GM19043 (cell line): ENCODE measurements around the gene MBTPS1.
"Not testable (repeated sequence)": the region's sequence is repeated elsewhere in the genome, so short reads cannot be mapped to it uniquely, and the experiment has no call there.

Experiments used
- ATAC-seq: cut with Tn5 transposase; IDR thresholded peaks from one replicate; pipeline ENCODE4 v1.9.1; 2021; ENCODE audit warnings: low read depth; ENCODE audit not compliant: unreplicated experiment

MBTPS1 gene

DNA sequence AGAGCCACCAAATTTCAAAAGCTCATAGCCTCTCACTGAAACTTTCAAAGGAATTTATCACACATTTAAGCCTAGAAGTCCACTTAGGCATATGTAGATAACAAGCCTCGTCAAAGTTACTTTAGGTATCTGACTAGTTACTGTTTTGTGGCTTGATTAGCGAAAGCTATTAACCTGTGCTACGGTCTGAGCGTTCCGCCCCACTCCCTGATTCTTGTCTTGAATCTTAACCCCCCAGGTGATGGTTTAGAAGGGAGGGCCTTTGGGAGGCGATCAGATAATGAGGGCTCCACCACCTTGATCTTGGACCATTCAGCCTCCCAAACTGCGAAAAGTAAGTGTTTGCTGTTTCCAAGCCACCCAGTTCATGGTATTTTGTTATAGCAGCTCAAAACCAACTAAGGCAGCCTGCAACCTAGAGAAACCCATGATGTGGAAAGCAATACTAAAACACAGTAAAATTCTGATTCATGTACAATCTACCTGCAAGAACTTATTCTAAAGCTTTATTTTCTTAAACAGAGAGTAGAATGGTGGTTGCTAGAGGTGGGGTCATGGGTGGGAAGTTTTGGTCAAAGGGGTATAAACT is 21.1 kb upstream of the MBTPS1 start:
- ATAC-seq: no peak

DNA sequence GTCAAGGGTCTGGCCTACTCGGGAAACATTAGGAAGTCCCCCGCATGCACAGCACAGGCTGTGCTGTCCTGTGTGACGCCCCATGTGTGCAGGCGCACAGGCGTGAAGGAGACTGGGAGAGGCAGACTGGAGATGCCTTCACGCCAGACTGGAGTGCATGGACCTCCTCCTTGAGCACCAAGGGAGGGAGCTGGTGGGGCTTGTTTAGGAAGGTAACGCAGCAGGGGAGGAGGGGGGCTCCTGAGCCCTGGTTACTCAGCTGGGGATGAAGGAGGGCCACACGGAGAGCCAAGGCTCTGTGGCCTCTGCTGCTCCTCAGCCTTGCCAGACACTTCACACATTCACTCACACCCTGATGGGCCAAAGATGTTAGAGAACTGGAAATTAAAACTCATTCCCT is 20.5 kb upstream of the MBTPS1 start:
- ATAC-seq: no peak

DNA sequence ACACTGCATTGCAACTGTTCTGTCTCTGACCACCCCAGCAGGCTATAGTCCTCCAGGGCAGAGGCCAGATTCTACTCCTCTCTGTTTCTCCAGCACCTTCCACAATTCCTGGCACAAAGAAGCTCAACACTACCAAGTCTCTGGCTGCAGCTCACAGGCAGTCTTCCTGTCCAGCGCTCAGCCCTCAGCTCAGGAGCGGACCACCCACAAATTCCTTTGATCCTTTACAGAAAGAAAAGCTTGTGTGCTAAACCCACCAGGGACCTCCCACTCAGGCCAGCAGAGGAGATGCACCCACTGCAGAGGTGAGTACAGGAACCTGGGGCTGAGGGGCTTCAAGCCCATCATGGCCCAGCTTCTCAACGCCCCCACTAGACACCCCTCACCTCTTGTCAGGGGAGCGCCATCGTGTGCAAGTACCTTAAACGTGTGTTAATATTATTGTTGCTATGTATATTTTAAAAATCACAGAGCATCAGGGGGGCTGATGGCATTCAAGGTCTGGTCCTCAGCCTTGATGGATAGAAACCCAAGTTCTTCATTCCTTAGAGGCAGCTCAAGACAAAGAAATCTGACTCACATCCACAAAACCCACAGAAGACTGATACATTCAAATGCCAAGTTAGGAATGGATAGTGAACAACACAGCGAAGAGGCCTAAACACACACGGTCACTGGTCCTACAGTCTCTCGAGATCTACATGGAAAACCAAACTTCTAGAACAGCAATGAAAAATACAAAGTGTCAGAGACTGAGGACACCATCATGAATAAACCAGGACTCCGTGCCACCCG is 19.8 kb upstream of the MBTPS1 start:
- ATAC-seq: no peak

DNA sequence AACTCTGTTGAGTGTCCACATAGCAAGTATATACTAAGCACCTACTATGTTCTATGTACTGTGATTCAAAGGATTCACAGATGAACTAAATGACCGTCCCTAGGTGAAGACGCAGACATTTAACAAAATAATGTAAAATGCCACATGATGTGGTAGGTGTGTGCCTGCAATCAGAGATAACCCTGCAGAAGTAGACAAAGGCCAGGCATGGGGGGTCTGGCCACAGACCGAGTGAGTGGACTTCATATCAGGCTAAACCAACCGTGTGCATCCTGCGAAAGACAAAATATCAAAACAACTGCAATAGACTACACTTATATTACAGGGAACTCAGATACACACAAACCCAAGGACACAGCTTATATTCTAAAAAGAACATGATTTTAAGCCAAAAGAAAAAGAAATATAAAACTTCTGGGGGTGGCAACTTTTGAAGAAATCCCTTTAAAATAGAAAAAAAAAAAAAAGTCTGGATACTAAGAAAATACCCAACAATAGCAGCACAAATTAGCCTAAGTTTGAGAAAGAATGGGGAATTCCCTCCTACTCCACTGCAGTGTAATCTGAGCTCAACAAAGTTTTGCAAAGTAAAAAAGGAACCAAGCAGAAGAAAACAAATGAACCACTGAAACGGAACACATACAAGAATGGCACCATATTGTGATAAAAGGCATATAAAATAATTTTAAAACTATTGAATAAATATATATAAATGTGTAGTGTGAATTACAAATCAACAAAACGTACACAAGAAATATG is 16.0 kb upstream of the MBTPS1 start:
- ATAC-seq: no peak

DNA sequence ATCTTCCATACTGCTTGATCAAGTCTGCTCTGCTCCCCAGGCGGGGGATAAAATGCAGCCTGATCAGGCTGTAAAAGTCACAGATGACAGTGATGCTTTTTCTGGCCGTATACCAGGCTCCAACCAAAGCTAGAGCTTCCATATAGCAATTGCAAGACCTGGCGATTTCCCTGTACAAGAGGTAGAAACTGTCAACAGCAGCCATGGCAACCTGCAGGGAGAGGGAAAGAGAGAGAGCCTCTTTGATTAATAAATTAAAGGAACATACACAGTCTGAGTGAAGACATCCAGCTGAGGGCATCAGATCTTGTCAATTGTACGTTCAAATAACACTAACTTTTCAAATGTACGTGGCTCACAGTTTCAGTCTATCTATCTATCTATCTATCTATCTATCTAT is 14.4 kb upstream of the MBTPS1 start:
- no peak for ATAC-seq

DNA sequence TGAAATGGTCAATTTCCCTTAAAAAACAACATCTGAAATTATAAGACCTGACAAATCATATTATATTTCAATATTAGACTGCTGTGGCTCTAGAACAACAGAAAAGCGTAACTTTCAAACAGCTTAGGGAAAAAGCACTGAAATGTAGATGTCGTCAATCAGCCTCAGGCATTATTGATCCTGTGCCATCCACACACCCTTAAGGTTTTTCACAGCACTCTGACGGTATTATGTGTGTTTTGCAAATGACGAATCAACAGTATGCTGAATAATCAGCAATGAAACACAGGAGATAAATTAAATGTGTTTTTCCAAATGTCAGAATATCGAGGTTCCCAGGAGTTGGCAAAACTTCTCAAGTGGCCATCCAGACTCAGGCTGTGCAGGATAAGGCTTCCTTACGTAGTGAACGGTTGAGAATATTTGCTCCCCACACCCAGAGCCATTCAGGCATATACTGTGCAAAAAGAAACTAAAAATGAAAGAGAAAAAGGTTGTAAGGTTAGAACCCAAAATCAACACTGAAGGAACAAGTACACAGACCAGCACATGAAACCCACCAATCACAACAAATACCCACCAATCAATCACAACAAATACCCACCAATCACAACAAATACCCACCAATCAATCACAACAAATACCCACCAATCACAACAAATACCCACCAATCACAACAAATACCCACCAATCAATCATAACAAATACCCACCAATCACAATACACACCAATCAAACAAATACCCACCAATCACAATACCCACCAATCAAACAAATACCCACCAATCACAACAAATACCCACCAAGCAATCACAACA is 7.7 kb upstream of the MBTPS1 start:
- ATAC-seq: no peak

DNA sequence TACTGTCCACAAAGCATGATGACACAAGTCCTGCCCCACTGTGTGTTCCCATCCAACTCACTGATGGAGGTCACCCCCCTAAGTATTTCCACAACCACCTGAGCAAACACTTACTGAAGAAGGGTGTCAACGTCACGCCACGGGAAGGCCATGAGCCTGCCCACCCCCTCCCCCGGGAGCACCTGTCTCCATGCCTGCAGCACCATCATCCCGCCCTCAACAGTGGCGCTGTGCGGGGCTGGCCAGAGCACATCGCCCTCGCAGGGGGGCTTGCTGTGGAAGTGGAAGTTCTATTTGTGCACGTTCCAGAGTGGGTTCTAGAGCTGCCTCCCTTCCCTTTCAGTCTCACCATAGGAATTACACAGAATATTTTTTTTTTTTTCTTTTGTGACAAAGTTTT is 4.3 kb upstream of the MBTPS1 start:
- no peak for ATAC-seq

DNA sequence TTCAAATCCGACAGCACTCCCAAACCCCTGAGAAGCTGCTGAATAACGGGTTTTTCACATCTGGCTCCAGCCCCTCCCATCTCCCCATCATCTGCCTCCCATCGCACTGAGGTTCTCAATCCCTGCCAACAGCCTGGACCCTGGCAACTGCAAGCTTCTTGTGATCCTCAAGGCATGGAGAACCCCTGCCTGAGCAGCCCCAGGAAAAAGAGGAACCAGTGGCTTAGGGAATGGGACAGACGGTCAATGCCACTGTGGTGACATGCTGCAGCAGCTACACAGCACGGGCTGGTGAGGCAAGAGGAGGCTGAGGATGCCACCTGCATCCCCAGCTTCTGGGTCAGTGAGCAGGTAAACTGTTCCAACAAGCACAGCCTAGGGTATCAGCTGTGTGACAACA is 3.3 kb upstream of the MBTPS1 start:
- ATAC-seq: no peak

DNA sequence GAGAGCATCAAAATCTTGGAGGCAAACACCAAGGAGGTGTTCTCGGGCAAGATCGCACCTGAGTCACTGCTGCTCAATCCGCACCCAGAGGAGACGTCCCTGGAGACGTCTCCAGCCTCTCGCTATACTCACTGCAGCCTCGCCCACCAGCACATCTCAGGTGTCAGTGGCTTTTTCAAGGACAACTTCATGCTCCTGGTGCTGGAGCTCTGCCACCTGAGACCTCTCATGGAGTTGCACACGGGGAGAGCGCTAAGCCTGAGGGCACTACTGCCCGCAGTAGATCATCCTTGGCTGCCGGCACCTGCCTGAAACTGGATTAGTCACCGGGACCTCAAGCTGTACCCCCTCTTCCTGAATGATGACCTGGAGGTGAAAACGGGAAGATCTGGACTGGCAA is 2.6 kb upstream of the MBTPS1 start:
- no peak for ATAC-seq

DNA sequence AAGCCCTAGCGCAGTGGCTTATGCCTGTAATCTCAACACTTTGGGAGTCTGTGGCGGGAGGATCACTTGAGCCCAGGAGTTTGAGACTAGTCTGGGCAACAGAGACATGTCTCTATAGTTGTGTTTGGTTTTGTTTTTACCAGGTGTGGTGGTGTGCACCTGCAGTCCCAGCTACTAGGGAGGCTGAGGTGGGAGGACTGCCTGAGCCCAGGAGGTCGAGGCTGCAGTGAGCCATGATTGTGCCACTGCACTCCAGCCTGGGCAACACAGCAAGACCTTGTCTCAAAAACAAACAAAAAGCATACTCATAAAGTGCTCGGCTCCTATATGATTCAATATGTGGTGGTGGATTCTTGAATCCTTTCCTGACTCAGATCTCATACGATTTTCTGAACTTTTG is 1.6 kb upstream of the MBTPS1 start:
- ATAC-seq: not testable (repeated sequence)

DNA sequence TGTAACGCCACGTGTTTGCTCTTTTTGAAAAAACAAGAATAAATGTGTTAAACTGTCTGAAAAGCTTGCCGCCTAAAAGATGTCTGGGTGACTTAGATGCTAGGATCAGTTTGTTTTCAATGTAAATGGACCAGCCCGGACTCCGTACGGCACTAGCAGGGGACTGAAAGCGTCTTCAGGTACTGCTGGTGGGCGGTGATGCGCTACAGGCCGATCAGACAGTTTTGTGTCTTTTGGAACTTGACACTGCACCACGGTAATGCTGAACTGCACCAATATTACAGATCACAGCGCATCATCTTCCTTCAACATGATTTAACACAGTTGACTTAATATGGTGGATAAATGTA is 727 bp upstream of the MBTPS1 start:
- no peak for ATAC-seq

DNA sequence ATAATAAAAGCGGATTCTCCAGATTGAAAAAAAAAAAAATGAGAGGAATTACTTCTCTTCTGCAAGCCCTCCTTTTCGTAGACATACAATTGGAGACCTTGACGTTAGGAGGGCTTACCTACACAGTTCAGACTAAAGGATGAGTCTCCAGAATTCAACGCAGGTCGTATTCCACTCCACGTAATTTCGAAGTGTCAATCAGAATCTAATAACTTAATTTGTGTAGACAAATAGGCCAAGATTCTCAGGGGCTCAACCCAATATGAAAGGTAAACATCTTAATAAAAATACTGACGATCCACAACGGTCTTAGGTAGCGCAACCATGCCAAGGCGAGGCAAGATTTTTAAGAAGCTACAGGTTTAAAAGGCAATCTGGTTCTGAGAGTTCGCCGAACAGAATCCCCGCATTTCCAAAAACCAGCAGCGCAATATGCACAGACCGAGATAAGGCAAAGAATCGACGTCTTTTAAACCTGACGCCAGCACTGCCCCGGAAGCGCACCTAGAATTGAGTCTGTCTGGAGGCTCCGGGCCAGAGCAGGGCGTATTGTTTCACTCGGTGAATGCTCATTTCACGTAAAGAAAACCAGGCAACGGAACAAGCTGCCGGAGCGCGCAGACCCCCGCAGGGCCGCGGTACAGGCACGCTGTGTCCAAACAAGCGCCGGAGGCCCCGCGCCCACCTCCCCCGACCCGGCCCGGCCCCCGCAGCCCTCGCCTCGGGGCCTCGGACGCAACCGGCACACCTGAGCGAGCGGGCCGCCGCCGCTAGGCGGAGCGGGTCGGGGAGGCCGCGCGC is 623 bp downstream of the MBTPS1 start:
- ATAC-seq: peak; percentile 29

DNA sequence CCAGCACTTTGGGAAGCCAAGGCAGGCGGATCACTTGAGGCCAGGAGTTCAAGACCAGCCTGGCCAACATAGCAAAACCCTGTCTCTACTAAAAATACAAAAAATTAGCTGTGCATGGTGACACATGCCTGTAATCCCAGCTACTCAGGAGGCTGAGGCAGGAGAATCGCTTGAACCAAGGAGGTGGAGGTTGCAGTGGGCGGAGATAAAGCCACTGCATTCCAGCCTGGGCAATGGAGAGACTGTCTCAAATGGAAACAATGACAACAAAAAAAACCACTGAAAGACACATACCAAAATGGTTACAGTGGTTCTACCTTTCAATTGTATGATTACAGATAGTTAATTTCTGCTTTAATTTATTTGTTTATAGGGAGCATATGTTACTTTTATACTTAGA is 4.8 kb downstream of the MBTPS1 start:
- not testable (repeated sequence) for ATAC-seq

DNA sequence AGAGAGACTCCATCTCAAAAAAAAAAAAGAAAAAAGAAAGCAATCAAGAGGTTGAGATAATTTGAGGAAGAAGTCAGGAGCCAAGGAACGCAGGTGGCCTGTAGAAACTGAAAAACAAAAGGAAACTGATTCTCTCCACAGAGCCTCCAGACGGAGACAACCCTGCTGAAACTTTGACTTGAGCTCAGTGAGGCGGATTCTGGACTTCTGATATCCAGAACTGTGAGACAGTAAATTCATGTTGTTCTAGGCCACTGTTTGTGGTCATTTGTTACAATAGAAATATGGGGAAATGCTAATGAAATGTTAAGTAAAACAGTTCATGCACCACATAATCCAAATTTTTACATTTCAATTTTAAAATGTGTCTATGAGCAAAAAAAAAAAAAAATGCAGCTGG is 5.2 kb downstream of the MBTPS1 start:
- ATAC-seq: no peak

DNA sequence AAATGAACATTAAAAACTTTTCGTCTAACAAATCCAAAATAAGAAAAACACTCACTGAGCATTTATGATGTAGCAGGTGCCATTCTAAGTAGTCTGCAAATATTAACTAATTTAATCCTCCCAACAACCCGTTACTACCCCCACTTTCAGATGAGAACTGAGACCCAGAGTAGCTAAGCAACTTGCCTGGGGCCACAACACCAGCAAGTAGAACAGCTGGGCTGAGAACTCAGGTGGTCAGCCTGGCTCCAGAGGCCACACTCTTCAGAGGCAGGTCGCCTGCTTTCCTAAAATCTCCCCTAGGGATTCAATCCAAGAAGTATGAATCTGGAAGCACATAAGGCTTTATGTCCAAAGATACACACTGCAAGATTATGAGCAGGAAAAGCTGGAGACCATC is 6.2 kb downstream of the MBTPS1 start:
- ATAC-seq: no peak

DNA sequence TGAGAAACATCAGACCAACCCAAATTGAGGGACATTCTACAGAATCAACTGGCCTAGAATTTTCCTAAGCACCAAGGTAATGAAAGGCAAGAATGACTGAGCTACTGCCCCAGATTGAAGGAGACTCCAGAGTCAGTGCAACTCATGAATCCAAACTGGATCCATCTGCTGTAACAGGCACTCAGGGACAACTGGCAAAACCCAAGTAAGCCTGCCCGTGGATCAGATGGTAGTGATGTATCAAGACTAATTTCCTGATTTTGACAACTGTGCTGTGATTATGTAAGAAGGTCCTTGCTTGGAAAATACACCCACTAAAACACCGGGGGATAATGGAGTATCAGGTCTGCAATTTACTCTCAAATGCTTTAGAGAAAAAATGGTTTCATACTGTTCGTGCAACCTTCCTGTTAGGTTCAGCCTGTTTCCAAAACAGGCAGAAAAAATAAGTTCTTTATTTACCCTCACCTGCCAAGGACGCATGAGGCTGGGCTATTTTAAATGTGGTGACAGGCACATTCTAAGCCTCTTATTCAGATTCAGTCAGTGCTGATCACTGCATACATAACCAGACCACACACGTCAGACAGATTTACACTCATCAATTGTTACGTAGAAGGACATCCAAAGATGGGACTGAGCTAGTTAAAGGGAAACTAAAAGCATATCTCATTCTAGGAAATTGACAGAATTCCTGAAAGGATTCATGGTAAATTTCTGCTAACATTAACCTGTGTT is 7.0 kb downstream of the MBTPS1 start:
- ATAC-seq: no peak

DNA sequence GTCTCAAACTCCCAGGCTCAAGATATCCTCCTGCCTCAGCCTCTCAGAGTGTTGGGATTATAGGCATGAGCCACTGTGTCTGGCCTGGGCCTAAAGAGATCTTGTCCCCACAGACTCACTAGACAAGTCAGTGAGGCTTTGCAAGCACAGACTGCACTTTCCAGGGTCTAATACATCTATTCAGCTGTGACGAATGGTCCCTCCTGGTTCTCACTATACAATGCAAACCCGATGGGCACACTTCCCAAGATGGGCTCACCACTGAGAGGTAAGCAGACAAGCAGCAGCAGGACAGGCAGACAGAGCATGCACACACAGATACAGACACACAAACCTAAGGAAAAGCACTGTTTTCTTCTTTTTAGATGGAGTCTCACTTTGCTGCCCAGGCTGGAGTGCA is 8.8 kb downstream of the MBTPS1 start:
- no peak for ATAC-seq

DNA sequence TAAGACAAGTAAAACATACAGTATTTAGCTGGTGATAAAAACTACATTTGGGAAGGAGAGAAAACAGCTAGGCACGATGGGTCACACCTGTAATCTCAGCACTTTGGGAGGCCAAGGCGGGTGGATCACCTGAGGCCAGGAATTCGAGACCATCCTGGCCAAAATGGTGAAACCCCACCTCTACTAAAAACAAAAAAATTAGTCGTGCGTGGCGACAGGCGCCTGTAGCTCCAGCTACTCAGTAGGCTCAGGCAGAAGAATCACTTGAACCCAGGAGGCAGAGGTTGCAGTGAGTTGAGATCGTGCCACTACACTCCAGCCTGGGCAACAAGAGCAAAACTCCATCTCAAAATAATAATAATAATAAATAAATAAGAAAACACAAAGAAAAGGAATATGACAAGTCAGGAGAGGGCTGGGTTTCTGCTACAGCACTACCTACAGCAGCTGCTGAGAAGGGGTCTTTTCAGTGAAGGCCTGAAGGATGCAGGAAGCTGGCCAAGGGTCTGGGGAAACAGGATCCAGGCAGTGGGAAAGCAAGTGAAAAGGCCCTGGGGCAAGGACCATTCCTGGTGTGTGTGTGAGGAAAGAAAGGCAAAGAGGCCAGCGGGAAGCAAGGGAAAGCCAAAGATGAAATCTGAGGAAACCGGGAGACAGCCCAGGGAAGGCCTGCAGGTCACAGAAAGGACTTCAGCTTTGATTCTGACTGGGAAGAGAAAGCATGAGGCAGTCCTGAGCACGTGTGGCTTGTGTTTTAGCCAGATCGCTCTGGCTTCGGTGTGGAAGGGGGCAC is 10.6 kb downstream of the MBTPS1 start:
- no peak for ATAC-seq

DNA sequence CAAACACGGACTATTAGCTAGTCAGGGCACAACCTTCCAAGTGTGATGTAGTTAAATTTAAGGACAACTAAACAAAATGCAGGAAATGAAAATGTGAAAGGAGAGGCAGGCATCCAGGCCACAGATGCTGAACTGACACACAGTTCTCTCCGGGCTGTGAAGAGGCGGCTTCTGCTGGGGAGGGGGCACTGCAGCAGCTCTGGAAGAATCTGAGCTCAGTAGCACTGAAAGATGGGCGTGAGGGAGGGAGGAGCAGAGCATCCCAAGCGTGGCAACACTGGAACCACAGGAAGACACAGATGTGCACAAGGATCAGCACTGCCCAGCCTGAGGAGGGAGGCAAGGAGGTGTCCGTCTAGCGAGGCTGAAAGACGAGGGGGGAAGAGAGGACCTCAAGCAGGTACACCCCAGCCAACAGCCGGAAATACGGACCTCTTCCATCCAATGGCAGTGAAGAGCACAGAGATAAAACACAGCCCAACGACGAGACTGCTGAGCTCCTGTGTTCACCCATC is 11.4 kb downstream of the MBTPS1 start:
- ATAC-seq: no peak
